ENCODE data around the gene FHIP1B. TPM values are rescaled to one million over a fixed set of nuclear protein-coding genes. Genes with fewer than 3 reads are reported as not detected.

FHIP1B gene
- total RNA-seq, 1 donor from 2014 or later = 65.1 TPM

GRCh38 chr11:6224421-6224820, 10.0 kb downstream of the FHIP1B start:
- Histone ChIP-seq H3K9me3 (no peaks in the 10 kb centered on the region), H3K27me3 (no peaks in the 10 kb centered on the region), H3K4me3 (no peak overlapping the region), H3K36me3 (peaks cover 0 to 39% of the 10 kb centered on the region in 2 donors), H3K27ac (no peak overlapping the region), H3K4me1 (peaks cover 6% of the 10 kb centered on the region)
- TF ChIP-seq POLR2A (IDR thresholded peaks at IDR 0.05) (no peak), CTCF (IDR thresholded peaks at IDR 0.05) (no peak), POLR2AphosphoS5 (IDR thresholded peaks at IDR 0.05; ENCODE audit: insufficient read depth in 1 of 2, low read depth in 1 of 2) (no peak)
- intact Hi-C loops (cut with DNase I) = no loop called here
- DNase-seq (ENCODE audit: extremely low spot score in 2 of 2) = no peak

- Histone ChIP-seq H3K4me1 (peaks cover 10% of the 10 kb centered on the region), H3K4me3 (no peak overlapping the region), H3K27ac (no peak overlapping the region), H3K36me3 (peaks cover 0 to 43% of the 10 kb centered on the region in 2 donors), H3K9me3 (no peaks in the 10 kb centered on the region), H3K27me3 (no peaks in the 10 kb centered on the region)
- TF ChIP-seq POLR2AphosphoS5 (IDR thresholded peaks at IDR 0.05; ENCODE audit: insufficient read depth in 1 of 2, low read depth in 1 of 2) = no peak
- TF ChIP-seq CTCF (IDR thresholded peaks at IDR 0.05) = no peak
- DNase-seq (ENCODE audit: extremely low spot score in 2 of 2) = no peak
- intact Hi-C loops (cut with DNase I) = no loop called here
Measured at GRCh38 chr11:6223854-6224253, 10.6 kb downstream of the FHIP1B start.

GRCh38 chr11:6219359-6219758, 15.1 kb downstream of the FHIP1B start:
- intact Hi-C loops (cut with DNase I) = no loop called here
- TF ChIP-seq CTCF (IDR thresholded peaks at IDR 0.05) (no peak), POLR2AphosphoS5 (IDR thresholded peaks at IDR 0.05; ENCODE audit: insufficient read depth in 1 of 2, low read depth in 1 of 2) (peak in 1 of 2 donors; percentile 94)
- Histone ChIP-seq H3K4me3 (no peak overlapping the region), H3K9me3 (no peaks in the 10 kb centered on the region), H3K27ac (peak overlapping the region; percentile 45), H3K27me3 (no peaks in the 10 kb centered on the region), H3K4me1 (peaks cover 10% of the 10 kb centered on the region), H3K36me3 (peaks cover 0 to 72% of the 10 kb centered on the region in 2 donors)
- no peak for DNase-seq (ENCODE audit: extremely low spot score in 2 of 2)

GRCh38 chr11:6217722-6218121, 16.7 kb downstream of the FHIP1B start:
- intact Hi-C loops (cut with DNase I) = no loop called here
- Histone ChIP-seq H3K27me3 (no peaks in the 10 kb centered on the region), H3K27ac (no peak overlapping the region), H3K4me3 (no peak overlapping the region), H3K36me3 (peaks cover 0 to 64% of the 10 kb centered on the region in 2 donors), H3K4me1 (peaks cover 10% of the 10 kb centered on the region), H3K9me3 (no peaks in the 10 kb centered on the region)
- no peak for DNase-seq (ENCODE audit: extremely low spot score in 2 of 2)
- TF ChIP-seq POLR2A (IDR thresholded peaks at IDR 0.05) (no peak), POLR2AphosphoS5 (IDR thresholded peaks at IDR 0.05; ENCODE audit: insufficient read depth in 1 of 2, low read depth in 1 of 2) (no peak), CTCF (IDR thresholded peaks at IDR 0.05) (no peak)

- DNase-seq (ENCODE audit: extremely low spot score in 2 of 2) = no peak
- intact Hi-C loops (cut with DNase I) = no loop called here
- no peaks in the 10 kb centered on the region for H3K9me3 ChIP-seq
- peaks cover 10% of the 10 kb centered on the region for H3K4me1 ChIP-seq
- no peak overlapping the region for H3K4me3 ChIP-seq
- H3K27ac ChIP-seq = no peak overlapping the region
- H3K36me3 ChIP-seq = peaks cover 0 to 55% of the 10 kb centered on the region in 2 donors
- no peak for TF ChIP-seq CTCF (IDR thresholded peaks at IDR 0.05)
- no peak for TF ChIP-seq POLR2AphosphoS5 (IDR thresholded peaks at IDR 0.05; ENCODE audit: insufficient read depth in 1 of 2, low read depth in 1 of 2)
- TF ChIP-seq POLR2A (IDR thresholded peaks at IDR 0.05) = no peak
- no peaks in the 10 kb centered on the region for H3K27me3 ChIP-seq
Measured at GRCh38 chr11:6216501-6216900, 17.9 kb downstream of the FHIP1B start.

Measured in vagina (tissue), 2 donors.